ENCODE data around the gene HES3. TPM values are rescaled to one million over a fixed set of nuclear protein-coding genes. Genes with fewer than 3 reads are reported as not detected.

The HES3 gene
- total RNA-seq, 2 experiments from 2014 or later: not detected

GRCh38 chr1:6276811-6277555 is 33.0 kb downstream of the HES3 start:
- H2AFZ ChIP-seq (ENCODE audit: low read length): no peak overlapping the region
- H3K36me3 ChIP-seq (ENCODE audit: insufficient read depth, low read length): no peaks in the 10 kb centered on the region
- H3K4me1 ChIP-seq (ENCODE audit: insufficient read depth, low read length, poor library complexity, severe bottlenecking): no peaks in the 10 kb centered on the region
- no peak for DNase-seq (ENCODE audit: low spot score)
- CTCF ChIA-PET (ENCODE audit: unreplicated experiment): no interaction called here
- POLR2A ChIA-PET: no interaction called here
- H3K79me2 ChIP-seq (ENCODE audit: insufficient read depth, low read depth, low read length): no peaks in the 10 kb centered on the region
- intact Hi-C loops (cut with micrococcal nuclease; ENCODE audit: unreplicated experiment): no loop called here
- no peak overlapping the region for H3K4me2 ChIP-seq (ENCODE audit: low read length)
- no peak overlapping the region for H3K27ac ChIP-seq (ENCODE audit: low read depth, low read length, poor library complexity, severe bottlenecking)
- TF ChIP-seq EZH2phosphoT487 (IDR thresholded peaks at IDR 0.05; ENCODE audit: borderline replicate concordance, low read depth, low read length) (no peak), CTCF (conservative IDR thresholded peaks at IDR 0.05; ENCODE audit: low read length) (no peak)
- no peaks in the 10 kb centered on the region for H3K9me2 ChIP-seq (ENCODE audit: insufficient read depth, low read length)
- no peaks in the 10 kb centered on the region for H3K9me3 ChIP-seq (ENCODE audit: low read length)
- BruUV-seq (replicated peaks): no TSS peak
- no peak overlapping the region for H3K4me3 ChIP-seq (ENCODE audit: low read depth, low read length, poor library complexity, severe bottlenecking)
- no peaks in the 10 kb centered on the region for H4K20me1 ChIP-seq (ENCODE audit: insufficient read depth, low read length)

GRCh38 chr1:6278263-6278662 is 34.3 kb downstream of the HES3 start:
- intact Hi-C loops (cut with micrococcal nuclease; ENCODE audit: unreplicated experiment): no loop called here
- H2AFZ ChIP-seq (ENCODE audit: low read length): no peak overlapping the region
- H3K27ac ChIP-seq (ENCODE audit: low read depth, low read length, poor library complexity, severe bottlenecking): no peak overlapping the region
- H3K9me2 ChIP-seq (ENCODE audit: insufficient read depth, low read length): no peaks in the 10 kb centered on the region
- no peaks in the 10 kb centered on the region for H3K36me3 ChIP-seq (ENCODE audit: insufficient read depth, low read length)
- no peaks in the 10 kb centered on the region for H4K20me1 ChIP-seq (ENCODE audit: insufficient read depth, low read length)
- no peaks in the 10 kb centered on the region for H3K9me3 ChIP-seq (ENCODE audit: low read length)
- no peak overlapping the region for H3K4me2 ChIP-seq (ENCODE audit: low read length)
- H3K4me3 ChIP-seq (ENCODE audit: low read depth, low read length, poor library complexity, severe bottlenecking): no peak overlapping the region
- ChIA-PET CTCF (ENCODE audit: unreplicated experiment) (no interaction called here), POLR2A (no interaction called here)
- TF ChIP-seq EZH2phosphoT487 (IDR thresholded peaks at IDR 0.05; ENCODE audit: borderline replicate concordance, low read depth, low read length) (no peak), CTCF (conservative IDR thresholded peaks at IDR 0.05; ENCODE audit: low read length) (no peak)
- no TSS peak for BruUV-seq (replicated peaks)
- no peaks in the 10 kb centered on the region for H3K79me2 ChIP-seq (ENCODE audit: insufficient read depth, low read depth, low read length)
- no peaks in the 10 kb centered on the region for H3K4me1 ChIP-seq (ENCODE audit: insufficient read depth, low read length, poor library complexity, severe bottlenecking)
- DNase-seq (ENCODE audit: low spot score): no peak

GRCh38 chr1:6279066-6279465 is 35.1 kb downstream of the HES3 start:
- Histone ChIP-seq H3K9me3 (ENCODE audit: low read length) (no peaks in the 10 kb centered on the region), H3K79me2 (ENCODE audit: insufficient read depth, low read depth, low read length) (no peaks in the 10 kb centered on the region), H3K4me3 (ENCODE audit: low read depth, low read length, poor library complexity, severe bottlenecking) (no peak overlapping the region), H2AFZ (ENCODE audit: low read length) (no peak overlapping the region), H3K4me1 (ENCODE audit: insufficient read depth, low read length, poor library complexity, severe bottlenecking) (no peaks in the 10 kb centered on the region), H3K4me2 (ENCODE audit: low read length) (no peak overlapping the region), H3K27ac (ENCODE audit: low read depth, low read length, poor library complexity, severe bottlenecking) (no peak overlapping the region), H3K9me2 (ENCODE audit: insufficient read depth, low read length) (no peaks in the 10 kb centered on the region), H4K20me1 (ENCODE audit: insufficient read depth, low read length) (no peaks in the 10 kb centered on the region), H3K36me3 (ENCODE audit: insufficient read depth, low read length) (no peaks in the 10 kb centered on the region)
- intact Hi-C loops (cut with micrococcal nuclease; ENCODE audit: unreplicated experiment): no loop called here
- ChIA-PET POLR2A (no interaction called here), CTCF (ENCODE audit: unreplicated experiment) (no interaction called here)
- no peak for DNase-seq (ENCODE audit: low spot score)
- TF ChIP-seq EZH2phosphoT487 (IDR thresholded peaks at IDR 0.05; ENCODE audit: borderline replicate concordance, low read depth, low read length) (no peak), CTCF (conservative IDR thresholded peaks at IDR 0.05; ENCODE audit: low read length) (no peak)
- BruUV-seq (replicated peaks): no TSS peak
